Endodermal cell (in vitro differentiated cells): ENCODE measurements around the gene GOLGA2. TPM values are rescaled to one million over a fixed set of nuclear protein-coding genes. Genes with fewer than 3 reads are reported as not detected.

ENCODE experiments used
- DNase-seq: peaks from one replicate; pipeline ENCODE4 v3.0.0-alpha.2; 2017
- H3K27ac ChIP-seq: 2 replicates; pipeline ENCODE4 v1.5.1; 2013; ENCODE audit warnings: mild to moderate bottlenecking, low read depth, low read length, moderate library complexity
- H3K27me3 ChIP-seq: 2 replicates; pipeline ENCODE4 v1.6.1; 2013; ENCODE audit warnings: mild to moderate bottlenecking, low read length, moderate library complexity; ENCODE audit not compliant: insufficient read depth, control insufficient read depth, poor library complexity, severe bottlenecking
- H3K36me3 ChIP-seq: 2 replicates; pipeline ENCODE4 v1.7.0; 2013; ENCODE audit warnings: mild to moderate bottlenecking, low read length, moderate library complexity; ENCODE audit not compliant: control insufficient read depth, insufficient read depth
- H3K4me1 ChIP-seq: one replicate; pipeline ENCODE4 v1.7.0; 2013; ENCODE audit warnings: low read length; ENCODE audit not compliant: control insufficient read depth, insufficient read depth
- H3K4me3 ChIP-seq: 2 replicates; pipeline ENCODE4 v1.5.1; 2013; ENCODE audit warnings: mild to moderate bottlenecking, low read length, moderate library complexity
- H3K9ac ChIP-seq: 2 replicates; pipeline ENCODE4 v1.6.1; 2013; ENCODE audit warnings: mild to moderate bottlenecking, low read length, moderate library complexity; ENCODE audit not compliant: poor library complexity, severe bottlenecking; ENCODE audit errors: extremely low read depth
- H3K9me3 ChIP-seq: 2 replicates; pipeline ENCODE4 v1.6.1; 2013; ENCODE audit warnings: mild to moderate bottlenecking, low read length, moderate library complexity; ENCODE audit not compliant: control insufficient read depth
- H3K27ac Mint-ChIP-seq: 2 replicates; pipeline ENCODE4 v1.8.0; 2020; ENCODE audit warnings: mixed read lengths
- H3K27me3 Mint-ChIP-seq: 2 replicates; pipeline ENCODE4 v1.8.0; 2021; ENCODE audit warnings: mild to moderate bottlenecking, mixed read lengths; ENCODE audit not compliant: insufficient read depth
- H3K36me3 Mint-ChIP-seq: 2 replicates; pipeline ENCODE4 v1.8.0; 2020; ENCODE audit warnings: low read depth, mixed read lengths
- H3K4me1 Mint-ChIP-seq: 2 replicates; pipeline ENCODE4 v1.8.0; 2020; ENCODE audit warnings: mixed read lengths
- H3K4me3 Mint-ChIP-seq: 2 replicates; pipeline ENCODE4 v1.8.0; 2020; ENCODE audit warnings: mild to moderate bottlenecking, moderate library complexity, mixed read lengths
- H3K9me3 Mint-ChIP-seq: 2 replicates; pipeline ENCODE4 v1.8.0; 2020; ENCODE audit warnings: mild to moderate bottlenecking, mixed read lengths
- WGBS, 2 experiments: methylation state at CpG; one replicate each; pipeline versions ENCODE4 v1.1.5 to v1.1.7; 2013; ENCODE audit warnings: missing lambda C conversion rate in 2 of 2, mixed read lengths in 1 of 2; ENCODE audit not compliant: insufficient coverage in 1 of 2, insufficient read length in 1 of 2; 5-methylcytosine and 5-hydroxymethylcytosine counted together
- total RNA-seq, 2 donors: library from RNA; stranded (reverse); fragmentation: NEBNext Ultra II Directional in 1 of 2; extraction: Animal tissue kit (Norgen Biotek cat#: 25700) in 1 of 2; gene quantifications; 2 replicates in 1 of 2; 3 replicates in 1 of 2; pipeline ENCODE4 v1.2.1, GENCODE V29; 2021
- TF ChIP-seq, protein P1 (sequence below): fragments of 200-600 bp; sonication (generic); conservative IDR thresholded peaks from 2 replicates; pipeline ENCODE4 v1.5.0; 2021; ENCODE audit warnings: antibody characterized with exemption, mild to moderate bottlenecking

Gene GOLGA2
- total RNA-seq, 2 donors from 2014 or later: 91.9 to 101 TPM

DNA sequence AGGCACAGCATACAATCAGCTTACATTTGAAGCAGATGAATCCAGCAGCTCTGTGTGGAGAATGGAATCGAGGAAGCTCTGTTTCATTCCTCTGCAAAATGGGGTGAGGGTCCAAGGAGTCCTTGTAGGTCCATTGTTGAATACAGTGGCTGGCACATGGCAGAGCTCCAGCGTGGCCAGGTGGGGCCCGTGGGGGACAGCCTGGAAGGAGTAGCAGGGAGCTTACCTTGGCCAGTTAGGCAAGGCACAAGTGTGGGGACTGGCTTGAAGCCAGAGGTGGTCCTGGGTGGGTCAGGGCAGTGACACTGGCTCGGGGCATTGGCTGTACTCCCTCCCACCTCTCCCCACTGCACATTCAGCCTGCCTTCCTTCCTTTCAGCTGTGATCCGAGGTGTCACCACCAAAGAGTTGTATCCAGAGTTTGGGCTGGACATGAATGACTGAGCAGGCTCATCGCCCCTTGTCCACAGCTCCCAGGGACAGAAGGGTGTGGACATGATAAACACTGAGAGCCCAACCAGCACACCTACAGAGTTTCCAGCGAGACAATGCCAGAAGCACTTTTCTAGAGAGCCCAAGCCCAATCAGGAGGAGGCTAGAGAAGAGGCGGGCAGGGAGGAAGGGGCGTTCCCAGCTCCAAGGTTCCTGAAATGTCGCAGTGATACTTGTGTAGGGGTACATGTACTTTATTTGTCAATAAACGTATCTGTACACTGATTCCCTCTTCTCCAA, 12.6 kb upstream of the GOLGA2 start:
- H3K27me3 ChIP-seq: no peaks in the 10 kb centered on the region
- no peak for DNase-seq
- no peaks in the 10 kb centered on the region for H3K9me3 Mint-ChIP-seq
- H3K27ac ChIP-seq: no peak overlapping the region
- 89 to 93% methylated on average over 6 to 11 of the region's 11 CpGs for WGBS, 2 experiments
- H3K9ac ChIP-seq: no peak overlapping the region
- H3K4me3 ChIP-seq: no peak overlapping the region
- H3K4me1 ChIP-seq: no peaks in the 10 kb centered on the region
- no peak overlapping the region for H3K27ac Mint-ChIP-seq
- H3K27me3 Mint-ChIP-seq: no peaks in the 10 kb centered on the region
- peaks cover 27% of the 10 kb centered on the region for H3K36me3 Mint-ChIP-seq
- no peaks in the 10 kb centered on the region for H3K9me3 ChIP-seq
- H3K36me3 ChIP-seq: peaks cover 29% of the 10 kb centered on the region
- TF ChIP-seq, protein P1, sequence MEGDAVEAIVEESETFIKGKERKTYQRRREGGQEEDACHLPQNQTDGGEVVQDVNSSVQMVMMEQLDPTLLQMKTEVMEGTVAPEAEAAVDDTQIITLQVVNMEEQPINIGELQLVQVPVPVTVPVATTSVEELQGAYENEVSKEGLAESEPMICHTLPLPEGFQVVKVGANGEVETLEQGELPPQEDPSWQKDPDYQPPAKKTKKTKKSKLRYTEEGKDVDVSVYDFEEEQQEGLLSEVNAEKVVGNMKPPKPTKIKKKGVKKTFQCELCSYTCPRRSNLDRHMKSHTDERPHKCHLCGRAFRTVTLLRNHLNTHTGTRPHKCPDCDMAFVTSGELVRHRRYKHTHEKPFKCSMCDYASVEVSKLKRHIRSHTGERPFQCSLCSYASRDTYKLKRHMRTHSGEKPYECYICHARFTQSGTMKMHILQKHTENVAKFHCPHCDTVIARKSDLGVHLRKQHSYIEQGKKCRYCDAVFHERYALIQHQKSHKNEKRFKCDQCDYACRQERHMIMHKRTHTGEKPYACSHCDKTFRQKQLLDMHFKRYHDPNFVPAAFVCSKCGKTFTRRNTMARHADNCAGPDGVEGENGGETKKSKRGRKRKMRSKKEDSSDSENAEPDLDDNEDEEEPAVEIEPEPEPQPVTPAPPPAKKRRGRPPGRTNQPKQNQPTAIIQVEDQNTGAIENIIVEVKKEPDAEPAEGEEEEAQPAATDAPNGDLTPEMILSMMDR: no peak
- no peaks in the 10 kb centered on the region for H3K4me1 Mint-ChIP-seq
- no peak overlapping the region for H3K4me3 Mint-ChIP-seq

DNA sequence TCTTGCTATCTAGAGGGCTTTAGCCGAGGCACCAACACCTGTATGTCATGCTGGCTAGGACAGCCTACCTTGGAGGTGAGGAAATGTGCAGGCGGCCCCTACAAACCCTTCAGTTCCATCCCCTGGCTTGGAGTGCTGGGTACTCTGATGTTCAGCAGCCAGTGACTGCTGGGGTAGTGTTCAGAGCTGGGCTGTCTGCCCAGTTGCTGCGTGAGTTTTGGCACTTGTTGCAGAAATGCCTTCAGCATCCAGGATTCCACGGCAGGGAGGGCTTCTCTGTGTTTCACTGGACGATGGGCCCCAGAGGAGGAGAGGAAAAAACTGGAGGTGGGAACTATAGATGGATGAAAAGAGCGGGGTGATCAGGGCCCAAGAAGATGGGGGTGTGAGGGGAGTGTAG, 10.6 kb upstream of the GOLGA2 start:
- no peak for DNase-seq
- H3K4me3 ChIP-seq: no peak overlapping the region
- no peak overlapping the region for H3K27ac ChIP-seq
- H3K4me1 ChIP-seq: no peaks in the 10 kb centered on the region
- H3K9ac ChIP-seq: no peak overlapping the region
- WGBS, 2 experiments: 95 to 100% methylated on average over 6 of the region's 6 CpGs
- no peaks in the 10 kb centered on the region for H3K9me3 ChIP-seq
- Mint-ChIP-seq H3K27ac (no peak overlapping the region), H3K9me3 (no peaks in the 10 kb centered on the region), H3K4me1 (no peaks in the 10 kb centered on the region), H3K27me3 (no peaks in the 10 kb centered on the region), H3K4me3 (no peak overlapping the region), H3K36me3 (peaks cover 23% of the 10 kb centered on the region)
- H3K36me3 ChIP-seq: peaks cover 29% of the 10 kb centered on the region
- TF ChIP-seq, protein P1: no peak
- no peaks in the 10 kb centered on the region for H3K27me3 ChIP-seq

DNA sequence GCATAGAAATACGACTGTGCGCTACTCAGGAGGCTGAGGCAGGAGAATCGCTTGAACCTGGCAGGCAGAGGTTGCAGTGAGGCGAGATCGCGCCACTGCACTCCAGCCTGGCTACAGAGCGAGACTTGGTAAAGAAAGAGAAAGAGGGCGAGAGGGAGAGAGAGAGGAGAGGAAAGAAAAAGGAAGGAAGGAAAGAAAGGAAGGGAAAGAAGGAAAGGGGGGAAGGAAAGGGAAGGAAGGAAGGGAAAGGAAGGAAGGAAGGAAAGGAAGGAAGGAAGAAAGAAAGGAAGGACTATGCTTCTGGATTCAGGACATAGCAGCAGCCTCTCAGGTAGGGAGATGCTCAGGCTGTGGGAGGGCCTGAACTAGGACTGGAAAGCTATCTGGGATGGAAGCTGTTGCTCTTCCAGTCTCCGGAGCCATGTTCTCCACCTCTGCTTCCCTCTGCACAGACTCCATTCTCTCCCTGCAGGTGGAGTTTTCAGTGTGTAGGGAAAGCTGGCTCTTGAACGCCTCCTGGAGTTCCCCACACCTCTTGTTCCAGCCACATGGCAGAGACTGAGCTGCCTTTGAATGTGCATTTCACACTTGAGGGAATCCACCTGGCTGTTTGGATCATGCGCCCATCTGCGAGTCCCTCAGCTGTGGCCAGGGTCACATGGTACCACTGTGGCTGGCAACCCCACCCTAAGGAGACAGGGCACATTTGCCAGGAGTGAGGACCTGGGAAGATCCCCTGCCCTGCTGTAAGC, 9.4 kb upstream of the GOLGA2 start:
- Mint-ChIP-seq H3K4me1 (no peaks in the 10 kb centered on the region), H3K27me3 (no peaks in the 10 kb centered on the region), H3K9me3 (no peaks in the 10 kb centered on the region), H3K4me3 (no peak overlapping the region), H3K27ac (no peak overlapping the region), H3K36me3 (peaks cover 27% of the 10 kb centered on the region)
- Histone ChIP-seq H3K27me3 (no peaks in the 10 kb centered on the region), H3K36me3 (peaks cover 34% of the 10 kb centered on the region), H3K4me1 (no peaks in the 10 kb centered on the region), H3K9ac (no peak overlapping the region), H3K27ac (no peak overlapping the region), H3K4me3 (no peak overlapping the region), H3K9me3 (no peaks in the 10 kb centered on the region)
- DNase-seq: no peak
- 92 to 94% methylated on average over 11 to 12 of the region's 12 CpGs for WGBS, 2 experiments
- TF ChIP-seq, protein P1: no peak
